ENCODE data around the gene PIGV.
A peak's percentile ranks its signal among the peaks of the same experiment; 100 is the strongest.

The PIGV gene

GRCh38 chr1:26789931-26790330, 2.2 kb downstream of the PIGV start:
- H3K4me3 ChIP-seq (replicated peaks; ENCODE audit: low read depth, low read length) = no peak overlapping the region
- DNase-seq (ENCODE audit: extremely low read depth, insufficient read length) = no peak
- peaks cover 13% of the 10 kb centered on the region for H3K36me3 ChIP-seq (ENCODE audit: control insufficient read depth, insufficient read depth, low read length)
- no peak for TF ChIP-seq CTCF (IDR thresholded peaks at IDR 0.05; ENCODE audit: insufficient read depth, low read length, poor library complexity, severe bottlenecking)
- no peaks in the 10 kb centered on the region for H3K27me3 ChIP-seq (replicated peaks; ENCODE audit: control insufficient read depth, insufficient read depth, low read length)

GRCh38 chr1:26790551-26790953, 2.8 kb downstream of the PIGV start:
- TF ChIP-seq CTCF (IDR thresholded peaks at IDR 0.05; ENCODE audit: insufficient read depth, low read length, poor library complexity, severe bottlenecking) = no peak
- Histone ChIP-seq H3K4me3 (replicated peaks; ENCODE audit: low read depth, low read length) (peak overlapping the region; percentile 22; the same call in 1 of the 2 replicates), H3K27me3 (replicated peaks; ENCODE audit: control insufficient read depth, insufficient read depth, low read length) (no peaks in the 10 kb centered on the region), H3K36me3 (ENCODE audit: control insufficient read depth, insufficient read depth, low read length) (peaks cover 15% of the 10 kb centered on the region)
- no peak for DNase-seq (ENCODE audit: extremely low read depth, insufficient read length)

GRCh38 chr1:26791148-26791547, 3.4 kb downstream of the PIGV start:
- Histone ChIP-seq H3K36me3 (ENCODE audit: control insufficient read depth, insufficient read depth, low read length) (peaks cover 15% of the 10 kb centered on the region), H3K27me3 (replicated peaks; ENCODE audit: control insufficient read depth, insufficient read depth, low read length) (no peaks in the 10 kb centered on the region), H3K4me3 (replicated peaks; ENCODE audit: low read depth, low read length) (no peak overlapping the region)
- no peak for DNase-seq (ENCODE audit: extremely low read depth, insufficient read length)
- TF ChIP-seq CTCF (IDR thresholded peaks at IDR 0.05; ENCODE audit: insufficient read depth, low read length, poor library complexity, severe bottlenecking) = no peak

GRCh38 chr1:26791626-26792025, 3.9 kb downstream of the PIGV start:
- TF ChIP-seq CTCF (IDR thresholded peaks at IDR 0.05; ENCODE audit: insufficient read depth, low read length, poor library complexity, severe bottlenecking) = no peak
- no peak overlapping the region for H3K4me3 ChIP-seq (replicated peaks; ENCODE audit: low read depth, low read length)
- H3K36me3 ChIP-seq (ENCODE audit: control insufficient read depth, insufficient read depth, low read length) = peaks cover 16% of the 10 kb centered on the region
- H3K27me3 ChIP-seq (replicated peaks; ENCODE audit: control insufficient read depth, insufficient read depth, low read length) = no peaks in the 10 kb centered on the region
- DNase-seq (ENCODE audit: extremely low read depth, insufficient read length) = no peak

- no peak for TF ChIP-seq CTCF (IDR thresholded peaks at IDR 0.05; ENCODE audit: insufficient read depth, low read length, poor library complexity, severe bottlenecking)
- no peak for DNase-seq (ENCODE audit: extremely low read depth, insufficient read length)
- Histone ChIP-seq H3K27me3 (replicated peaks; ENCODE audit: control insufficient read depth, insufficient read depth, low read length) (no peaks in the 10 kb centered on the region), H3K4me3 (replicated peaks; ENCODE audit: low read depth, low read length) (no peak overlapping the region), H3K36me3 (ENCODE audit: control insufficient read depth, insufficient read depth, low read length) (peaks cover 16% of the 10 kb centered on the region)
Observed at GRCh38 chr1:26792924-26793323, 5.2 kb downstream of the PIGV start.

GRCh38 chr1:26794391-26794790, 6.6 kb downstream of the PIGV start:
- Histone ChIP-seq H3K4me3 (replicated peaks; ENCODE audit: low read depth, low read length) (no peak overlapping the region), H3K27me3 (replicated peaks; ENCODE audit: control insufficient read depth, insufficient read depth, low read length) (no peaks in the 10 kb centered on the region), H3K36me3 (ENCODE audit: control insufficient read depth, insufficient read depth, low read length) (peaks cover 16% of the 10 kb centered on the region)
- TF ChIP-seq CTCF (IDR thresholded peaks at IDR 0.05; ENCODE audit: insufficient read depth, low read length, poor library complexity, severe bottlenecking) = no peak
- no peak for DNase-seq (ENCODE audit: extremely low read depth, insufficient read length)
